ENCODE data around the gene TIGD2.

DNA sequence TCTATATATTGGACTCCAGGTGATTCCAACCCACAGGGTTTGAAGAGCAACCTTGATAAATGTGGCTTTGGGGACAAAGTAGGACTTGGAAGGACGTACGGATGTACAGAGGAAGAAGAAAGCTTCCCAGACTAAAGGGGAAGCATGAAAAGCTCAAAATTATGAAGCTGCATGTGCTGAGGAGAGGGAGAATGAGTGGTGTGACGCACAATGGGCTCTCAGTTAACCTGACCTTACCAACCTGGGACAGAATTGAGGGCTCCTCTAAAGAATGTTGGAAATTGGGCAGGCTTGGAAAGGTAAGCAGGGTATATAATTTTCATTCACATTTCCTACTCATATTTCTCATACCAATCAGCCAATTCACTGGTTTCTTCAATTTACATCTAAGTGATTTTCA lies 10.5 kb upstream of the TIGD2 start:
- TF ChIP-seq, protein P1, sequence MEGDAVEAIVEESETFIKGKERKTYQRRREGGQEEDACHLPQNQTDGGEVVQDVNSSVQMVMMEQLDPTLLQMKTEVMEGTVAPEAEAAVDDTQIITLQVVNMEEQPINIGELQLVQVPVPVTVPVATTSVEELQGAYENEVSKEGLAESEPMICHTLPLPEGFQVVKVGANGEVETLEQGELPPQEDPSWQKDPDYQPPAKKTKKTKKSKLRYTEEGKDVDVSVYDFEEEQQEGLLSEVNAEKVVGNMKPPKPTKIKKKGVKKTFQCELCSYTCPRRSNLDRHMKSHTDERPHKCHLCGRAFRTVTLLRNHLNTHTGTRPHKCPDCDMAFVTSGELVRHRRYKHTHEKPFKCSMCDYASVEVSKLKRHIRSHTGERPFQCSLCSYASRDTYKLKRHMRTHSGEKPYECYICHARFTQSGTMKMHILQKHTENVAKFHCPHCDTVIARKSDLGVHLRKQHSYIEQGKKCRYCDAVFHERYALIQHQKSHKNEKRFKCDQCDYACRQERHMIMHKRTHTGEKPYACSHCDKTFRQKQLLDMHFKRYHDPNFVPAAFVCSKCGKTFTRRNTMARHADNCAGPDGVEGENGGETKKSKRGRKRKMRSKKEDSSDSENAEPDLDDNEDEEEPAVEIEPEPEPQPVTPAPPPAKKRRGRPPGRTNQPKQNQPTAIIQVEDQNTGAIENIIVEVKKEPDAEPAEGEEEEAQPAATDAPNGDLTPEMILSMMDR (IDR thresholded peaks at IDR 0.05 in 8 of 11, conservative IDR thresholded peaks at IDR 0.05 in 3 of 11): no peak
- TF ChIP-seq POLR2A (IDR thresholded peaks at IDR 0.05): no peak

Data from spleen (tissue), 7 donors.